GM21526 (cell line): ENCODE measurements around the gene FKBP15.
A peak's percentile ranks its signal among the peaks of the same experiment; 100 is the strongest.
"Not testable (repeated sequence)": the region's sequence is repeated elsewhere in the genome, so short reads cannot be mapped to it uniquely, and the experiment has no call there.

Experiments used
- ATAC-seq: cut with Tn5 transposase; IDR thresholded peaks from one replicate; pipeline ENCODE4 v1.9.1; 2021; ENCODE audit warnings: moderate library complexity; ENCODE audit not compliant: unreplicated experiment, low FRiP score

The FKBP15 gene

GRCh38 chr9:113152699-113153098 lies 68.4 kb downstream of the FKBP15 start:
- no peak for ATAC-seq

GRCh38 chr9:113151696-113152630 lies 69.1 kb downstream of the FKBP15 start:
- ATAC-seq: no peak

- peak; percentile 96 for ATAC-seq
Observed at GRCh38 chr9:113150670-113151611, 70.1 kb downstream of the FKBP15 start, which contains the start of gene SLC31A2. Gene SLC31A2 (plus strand): TSS chr9:113151007. CDS start chr9:113151075, 68 bp downstream.

GRCh38 chr9:113149561-113149960 lies 71.5 kb downstream of the FKBP15 start:
- not testable (repeated sequence) for ATAC-seq

GRCh38 chr9:113148781-113149510 lies 72.1 kb downstream of the FKBP15 start:
- ATAC-seq: no peak

- no peak for ATAC-seq
Observed at GRCh38 chr9:113148372-113148705, 72.7 kb downstream of the FKBP15 start.

GRCh38 chr9:113143432-113144227 lies 77.4 kb downstream of the FKBP15 start:
- no peak for ATAC-seq

GRCh38 chr9:113140896-113141295 lies 80.2 kb downstream of the FKBP15 start:
- not testable (repeated sequence) for ATAC-seq

GRCh38 chr9:113139953-113140352 lies 81.1 kb downstream of the FKBP15 start:
- no peak for ATAC-seq

GRCh38 chr9:113139225-113139829 lies 81.8 kb downstream of the FKBP15 start:
- ATAC-seq: no peak

GRCh38 chr9:113138760-113139159 lies 82.3 kb downstream of the FKBP15 start:
- ATAC-seq: no peak

GRCh38 chr9:113137196-113138168 lies 83.6 kb downstream of the FKBP15 start:
- ATAC-seq: no peak

GRCh38 chr9:113131689-113132151 lies 89.4 kb downstream of the FKBP15 start:
- ATAC-seq: no peak

- ATAC-seq: no peak
Observed at GRCh38 chr9:113129884-113130283, 91.2 kb downstream of the FKBP15 start.

GRCh38 chr9:113129466-113129865 lies 91.6 kb downstream of the FKBP15 start:
- no peak for ATAC-seq

GRCh38 chr9:113125386-113126035 lies 95.6 kb downstream of the FKBP15 start:
- no peak for ATAC-seq

- not testable (repeated sequence) for ATAC-seq
Observed at GRCh38 chr9:113118829-113119228, 102.2 kb downstream of the FKBP15 start.
